Measurements from ENCODE around the gene ZDHHC11B. TPM values are rescaled to one million over a fixed set of nuclear protein-coding genes. Genes with fewer than 3 reads are reported as not detected.
"Not testable (repeated sequence)": the region's sequence is repeated elsewhere in the genome, so short reads cannot be mapped to it uniquely, and the experiment has no call there.

Gene ZDHHC11B
- total RNA-seq, 1 experiment from 2014 or later: 3.8 TPM

GRCh38 chr5:749101-749670, 35.3 kb downstream of the ZDHHC11B start:
- no peak for TF ChIP-seq POLR2AphosphoS5 (IDR thresholded peaks at IDR 0.05; ENCODE audit: low read depth, low read length)
- TF ChIP-seq JUND (IDR thresholded peaks at IDR 0.05): no peak
- no peak for TF ChIP-seq FOSL1 (IDR thresholded peaks at IDR 0.05; ENCODE audit: low read depth)
- no peak for TF ChIP-seq RAD21 (IDR thresholded peaks at IDR 0.05; ENCODE audit: low read depth)
- TF ChIP-seq SIN3A (IDR thresholded peaks at IDR 0.05; ENCODE audit: low read depth): no peak
- DNase-seq (ENCODE audit: low read depth, low spot score) (no peak), ATAC-seq (no peak)
- Histone ChIP-seq H4K20me1 (ENCODE audit: insufficient read depth) (no peaks in the 10 kb centered on the region), H3K27ac (ENCODE audit: low read depth, low read length) (no peak overlapping the region), H3K79me2 (ENCODE audit: insufficient read depth, low read length) (no peaks in the 10 kb centered on the region), H3K4me1 (ENCODE audit: control insufficient read depth in 1 of 2, insufficient read depth in 2 of 2, low read length in 2 of 2) (no peaks in the 10 kb centered on the region), H3K9me3 (ENCODE audit: control insufficient read depth in 1 of 2, insufficient read depth in 1 of 2, low read depth in 1 of 2, low read length in 2 of 2) (no peaks in the 10 kb centered on the region), H2AFZ (ENCODE audit: low read depth, low read length, poor library complexity, severe bottlenecking) (no peak overlapping the region), H3K9ac (ENCODE audit: low read length) (no peak overlapping the region), H3K9me2 (ENCODE audit: insufficient read depth) (no peaks in the 10 kb centered on the region), H3K4me3 (replicated peaks in 1 of 2; ENCODE audit: low read depth in 1 of 2, low read length in 2 of 2) (no peak overlapping the region), H3K27me3 (ENCODE audit: insufficient read depth, low read length) (no peaks in the 10 kb centered on the region), H3K36me3 (ENCODE audit: control insufficient read depth in 1 of 2, insufficient read depth in 2 of 2, low read length in 2 of 2) (no peaks in the 10 kb centered on the region), H3K4me2 (ENCODE audit: low read length) (no peak overlapping the region)
- intact Hi-C loops (cut with micrococcal nuclease): no loop called here
- ChIA-PET CTCF (no interaction called here), RAD21 (ENCODE audit: low non-redundant PET in 1 of 2, low total read pairs in 2 of 2, uncharacterized antibody in 2 of 2, unreplicated experiment in 2 of 2) (no interaction called here), POLR2A (no interaction called here)
- no TSS peak for BruUV-seq (replicated peaks)

- H2AFZ ChIP-seq (ENCODE audit: low read depth, low read length, poor library complexity, severe bottlenecking); H3K9me3 ChIP-seq (ENCODE audit: control insufficient read depth in 1 of 2, insufficient read depth in 1 of 2, low read depth in 1 of 2, low read length in 2 of 2); H3K79me2 ChIP-seq (ENCODE audit: insufficient read depth, low read length); H3K9me2 ChIP-seq (ENCODE audit: insufficient read depth); H4K20me1 ChIP-seq (ENCODE audit: insufficient read depth); H3K27me3 ChIP-seq (ENCODE audit: insufficient read depth, low read length); intact Hi-C loops (cut with micrococcal nuclease); H3K4me3 ChIP-seq (replicated peaks in 1 of 2; ENCODE audit: low read depth in 1 of 2, low read length in 2 of 2); BruUV-seq (replicated peaks); H3K4me2 ChIP-seq (ENCODE audit: low read length); DNase-seq (ENCODE audit: low read depth, low spot score); ATAC-seq; H3K9ac ChIP-seq (ENCODE audit: low read length); RAD21 ChIA-PET (ENCODE audit: low non-redundant PET in 1 of 2, low total read pairs in 2 of 2, uncharacterized antibody in 2 of 2, unreplicated experiment in 2 of 2); H3K27ac ChIP-seq (ENCODE audit: low read depth, low read length); CTCF ChIA-PET; H3K4me1 ChIP-seq (ENCODE audit: control insufficient read depth in 1 of 2, insufficient read depth in 2 of 2, low read length in 2 of 2); H3K36me3 ChIP-seq (ENCODE audit: control insufficient read depth in 1 of 2, insufficient read depth in 2 of 2, low read length in 2 of 2); POLR2A ChIA-PET: not testable (repeated sequence)
These were observed 36.2 kb downstream of the ZDHHC11B start for GRCh38 chr5:748011-748980.

- H3K79me2 ChIP-seq (ENCODE audit: insufficient read depth, low read length); intact Hi-C loops (cut with micrococcal nuclease); ATAC-seq; H3K27me3 ChIP-seq (ENCODE audit: insufficient read depth, low read length); H3K4me3 ChIP-seq (replicated peaks in 1 of 2; ENCODE audit: low read depth in 1 of 2, low read length in 2 of 2); H3K9me2 ChIP-seq (ENCODE audit: insufficient read depth); CTCF ChIA-PET; DNase-seq (ENCODE audit: low read depth, low spot score); H3K4me1 ChIP-seq (ENCODE audit: control insufficient read depth in 1 of 2, insufficient read depth in 2 of 2, low read length in 2 of 2); POLR2A ChIA-PET; H3K9me3 ChIP-seq (ENCODE audit: control insufficient read depth in 1 of 2, insufficient read depth in 1 of 2, low read depth in 1 of 2, low read length in 2 of 2); H4K20me1 ChIP-seq (ENCODE audit: insufficient read depth); H3K36me3 ChIP-seq (ENCODE audit: control insufficient read depth in 1 of 2, insufficient read depth in 2 of 2, low read length in 2 of 2); H2AFZ ChIP-seq (ENCODE audit: low read depth, low read length, poor library complexity, severe bottlenecking); BruUV-seq (replicated peaks); H3K9ac ChIP-seq (ENCODE audit: low read length); RAD21 ChIA-PET (ENCODE audit: low non-redundant PET in 1 of 2, low total read pairs in 2 of 2, uncharacterized antibody in 2 of 2, unreplicated experiment in 2 of 2); H3K27ac ChIP-seq (ENCODE audit: low read depth, low read length); H3K4me2 ChIP-seq (ENCODE audit: low read length): not testable (repeated sequence)
These were observed 37.2 kb downstream of the ZDHHC11B start for GRCh38 chr5:747303-747844.

Data from HCT116 (cell line).